ENCODE measurements around the gene OGFRL1. TPM values are rescaled to one million over a fixed set of nuclear protein-coding genes. Genes with fewer than 3 reads are reported as not detected.

Gene OGFRL1
- total and polyA plus RNA-seq, 2 of the 13 experiments (the other 11 are each of a cell fraction or from before 2014, with no cell fraction given): 0.26 to 0.80 TPM

DNA sequence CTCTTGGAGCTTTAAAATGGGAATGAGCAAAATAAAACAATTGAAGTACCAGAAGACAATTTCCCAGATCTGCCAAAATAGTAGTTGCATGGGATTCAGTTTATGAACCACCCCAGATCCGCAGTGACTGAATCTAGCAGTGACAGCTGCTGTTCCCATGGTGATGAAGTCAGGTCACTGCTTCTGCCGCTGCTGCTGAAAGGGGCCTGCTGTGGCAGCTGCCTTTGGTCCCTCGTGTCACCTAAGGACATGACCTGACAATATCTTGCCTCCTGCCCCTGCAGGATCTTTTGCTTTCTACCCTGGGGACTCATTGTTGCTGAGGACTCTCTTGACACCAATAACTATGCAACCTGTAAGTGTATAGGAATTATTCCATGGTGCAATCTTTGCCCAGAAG lies 34.3 kb upstream of the OGFRL1 start:
- intact Hi-C loops (cut with micrococcal nuclease; ENCODE audit: unreplicated experiment): no loop called here
- H3K9me3 ChIP-seq (ENCODE audit: low read length): no peaks in the 10 kb centered on the region
- no peaks in the 10 kb centered on the region for H3K79me2 ChIP-seq (ENCODE audit: insufficient read depth, low read length)
- H3K4me3 ChIP-seq (replicated peaks in 1 of 3; ENCODE audit: insufficient read depth in 1 of 3, low read depth in 2 of 3, low read length in 3 of 3): no peak overlapping the region
- H3K4me1 ChIP-seq (ENCODE audit: insufficient read depth, low read length): no peaks in the 10 kb centered on the region
- DNase-seq (ENCODE audit: low spot score) (no peak), FAIRE-seq (no peak), ATAC-seq (no peak)
- H3K9ac ChIP-seq (ENCODE audit: insufficient read depth, low read depth, low read length): no peak overlapping the region
- POLR2A ChIA-PET: no interaction called here
- TF ChIP-seq XRCC5 (optimal IDR thresholded peaks at IDR 0.05; ENCODE audit: low read length) (no peak), ZNF253 (CRISPR knock-in tag; IDR thresholded peaks at IDR 0.05; ENCODE audit: borderline replicate concordance) (no peak), NR0B2 (CRISPR knock-in tag; IDR thresholded peaks at IDR 0.05) (no peak), SIN3B (IDR thresholded peaks at IDR 0.05; ENCODE audit: low read length) (no peak)
- H3K36me3 ChIP-seq (replicated peaks in 1 of 2; ENCODE audit: control insufficient read depth in 1 of 2, insufficient read depth in 2 of 2, low read length in 2 of 2): no peaks in the 10 kb centered on the region
- H2AFZ ChIP-seq (ENCODE audit: low read length): no peak overlapping the region
- 0% methylated on average over 3 of the region's 3 CpGs for WGBS (ENCODE audit: low lambda C conversion rate)
- BruUV-seq (replicated peaks): no TSS peak
- 0 out of 5 replicates have a peak, but pooled peaks cover 0 to 2% of the 10 kb centered on the region in 2 experiments for H3K27me3 ChIP-seq (ENCODE audit: control insufficient read depth in 1 of 2, insufficient read depth in 2 of 2, low read length in 2 of 2)
- CTCF ChIA-PET (ENCODE audit: low intra/inter-chr PET ratio, low total read pairs): no interaction called here
- no peak overlapping the region for H3K4me2 ChIP-seq (ENCODE audit: low read depth, low read length)
- H3K27ac ChIP-seq (ENCODE audit: extremely low read length, insufficient read depth, low read length): no peak overlapping the region
- H4K20me1 ChIP-seq (ENCODE audit: insufficient read depth, low read length): no peaks in the 10 kb centered on the region
- in situ Hi-C loops (cut with HindIII; ENCODE audit: extremely low pct_ligation_motif_present, low pct_unique_long_range_greater_than_20kb): no loop called here

GRCh38 chr6:71258078-71258866 lies 30.3 kb upstream of the OGFRL1 start:
- no peaks in the 10 kb centered on the region for H3K36me3 ChIP-seq (replicated peaks in 1 of 2; ENCODE audit: control insufficient read depth in 1 of 2, insufficient read depth in 2 of 2, low read length in 2 of 2)
- H3K4me1 ChIP-seq (ENCODE audit: insufficient read depth, low read length): no peaks in the 10 kb centered on the region
- ATAC-seq: no peak
- DNase-seq (ENCODE audit: low spot score): no peak
- no TSS peak for BruUV-seq (replicated peaks)
- H3K9me3 ChIP-seq (ENCODE audit: low read length): no peaks in the 10 kb centered on the region
- intact Hi-C loops (cut with micrococcal nuclease; ENCODE audit: unreplicated experiment) (no loop called here), in situ Hi-C loops (cut with HindIII; ENCODE audit: extremely low pct_ligation_motif_present, low pct_unique_long_range_greater_than_20kb) (no loop called here)
- no peak overlapping the region for H3K9ac ChIP-seq (ENCODE audit: insufficient read depth, low read depth, low read length)
- TF ChIP-seq MAFF (IDR thresholded peaks at IDR 0.05; ENCODE audit: low read depth, low read length): peak; percentile 11; the same call in 1 of the 2 replicates
- TF ChIP-seq ADNP (CRISPR knock-in tag; IDR thresholded peaks at IDR 0.05): no peak
- peak; percentile 11 to 47; a peak in 3 of 4 replicates for TF ChIP-seq MAFK (conservative IDR thresholded peaks at IDR 0.05 in 1 of 2, IDR thresholded peaks at IDR 0.05 in 1 of 2; ENCODE audit: low read length in 2 of 2)
- H3K79me2 ChIP-seq (ENCODE audit: insufficient read depth, low read length): no peaks in the 10 kb centered on the region
- H3K27ac ChIP-seq (ENCODE audit: extremely low read length, insufficient read depth, low read length): no peak overlapping the region
- 5% methylated on average over 5 of the region's 7 CpGs for WGBS (ENCODE audit: low lambda C conversion rate)
- POLR2A ChIA-PET: no interaction called here
- H4K20me1 ChIP-seq (ENCODE audit: insufficient read depth, low read length): no peaks in the 10 kb centered on the region
- CTCF ChIA-PET (ENCODE audit: low intra/inter-chr PET ratio, low total read pairs): no interaction called here
- H3K27me3 ChIP-seq (ENCODE audit: control insufficient read depth in 1 of 2, insufficient read depth in 2 of 2, low read length in 2 of 2): 0 out of 5 replicates have a peak, but pooled peaks cover 0 to 2% of the 10 kb centered on the region in 2 experiments
- no peak overlapping the region for H3K4me2 ChIP-seq (ENCODE audit: low read depth, low read length)
- no peak overlapping the region for H3K4me3 ChIP-seq (replicated peaks in 1 of 3; ENCODE audit: insufficient read depth in 1 of 3, low read depth in 2 of 3, low read length in 3 of 3)
- no peak overlapping the region for H2AFZ ChIP-seq (ENCODE audit: low read length)
- no peak for FAIRE-seq

Measured in HepG2 (cell line).